Gastroesophageal sphincter (tissue), 4 donors: Measurements from ENCODE around the gene AKR1A1. TPM values are rescaled to one million over a fixed set of nuclear protein-coding genes. Genes with fewer than 3 reads are reported as not detected.

Source experiments
- ATAC-seq: fragments of 150-250 bp; one replicate; pipeline ENCODE4 v1.9.1; 2016; ENCODE audit warnings: mild to moderate bottlenecking, moderate library complexity
- H3K27ac ChIP-seq, 4 donors: fragments of 200-600 bp; sonication (generic) in 3 of 4; 1 replicate in 3 of 4; 2 replicates in 1 of 4; pipeline ENCODE4 v1.5.1; 2016 to 2019
- H3K27me3 ChIP-seq: fragments of 200-600 bp; sonication (generic); one replicate; pipeline ENCODE4 v1.5.1; 2019
- H3K36me3 ChIP-seq, 2 donors: fragments of 200-600 bp; sonication (generic); one replicate each; pipeline ENCODE4 v1.5.1; 2019; ENCODE audit warnings: control low read depth in 1 of 2
- H3K4me1 ChIP-seq, 3 donors: fragments of 200-600 bp; sonication (generic); 1 replicate in 2 of 3; 2 replicates in 1 of 3; pipeline ENCODE4 v1.5.1; 2016 to 2019; ENCODE audit warnings: control low read depth in 2 of 3
- H3K4me3 ChIP-seq, 2 donors: fragments of 200-600 bp; sonication (generic); one replicate each; pipeline ENCODE4 v1.5.1; 2019; ENCODE audit warnings: mild to moderate bottlenecking in 1 of 2, moderate library complexity in 1 of 2
- H3K9me3 ChIP-seq, 3 donors: fragments of 200-600 bp; sonication (generic); one replicate each; pipeline ENCODE4 v1.5.1; 2017 to 2019; ENCODE audit warnings: control low read depth in 2 of 3
- CTCF ChIP-seq, 4 experiments: fragments of 200-600 bp in 2 of 4; fragments of 450-650 bp in 2 of 4; sonication (generic) in 1 of 4; IDR thresholded peaks; one replicate each; pipeline ENCODE4 v1.5.1; 2017 to 2019; ENCODE audit warnings: antibody characterized with exemption in 4 of 4, mild to moderate bottlenecking in 2 of 4, moderate library complexity in 2 of 4
- EP300 ChIP-seq: sonication (generic); formaldehyde crosslinking; IDR thresholded peaks from one replicate; pipeline ENCODE4 v1.6.1; 2017; ENCODE audit warnings: antibody characterized with exemption, mild to moderate bottlenecking
- POLR2A ChIP-seq, 2 donors: fragments of 450-650 bp; IDR thresholded peaks; one replicate each; pipeline ENCODE4 v1.6.1; 2017; ENCODE audit warnings: antibody characterized with exemption in 2 of 2, mild to moderate bottlenecking in 2 of 2, moderate library complexity in 1 of 2
- POLR2AphosphoS5 ChIP-seq: sonication (generic); formaldehyde crosslinking; IDR thresholded peaks from one replicate; pipeline ENCODE4 v1.6.1; 2017; ENCODE audit warnings: antibody characterized with exemption
- WGBS, 2 donors: methylation state at CpG; one replicate each; pipeline ENCODE4 v1.1.5; 2018; ENCODE audit warnings: low coverage in 1 of 2; 5-methylcytosine and 5-hydroxymethylcytosine counted together
- total RNA-seq, 4 donors: library from RNA; depleted of rRNA; stranded (reverse); fragments of >200 nt; gene quantifications; one replicate each; pipeline ENCODE4 v1.1.0, GENCODE V29; 2016

The AKR1A1 gene
- total RNA-seq, 4 donors from 2014 or later, result 43.0 to 56.9 (median 46.5) TPM

DNA sequence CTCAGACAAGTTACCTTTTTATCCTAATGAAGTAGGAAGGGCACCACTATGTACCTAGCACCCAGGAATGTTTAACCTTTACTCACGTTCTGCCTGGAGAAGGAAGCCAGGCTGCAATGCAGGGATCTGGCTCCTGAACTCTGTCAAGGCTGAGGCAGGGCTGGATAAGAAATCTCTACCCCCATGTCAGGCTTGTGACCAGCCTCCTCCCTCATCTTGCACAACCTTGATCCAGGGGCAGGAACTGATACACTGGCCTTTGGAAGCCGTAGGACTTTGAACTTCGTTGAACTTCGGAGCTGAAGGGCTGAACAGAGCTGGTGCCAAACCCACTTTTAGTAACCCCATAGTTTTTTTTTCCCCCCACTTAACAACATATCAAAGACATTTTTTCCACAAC is 8.0 kb upstream of the AKR1A1 start:
- H3K4me3 ChIP-seq, result no peak overlapping the region
- TF ChIP-seq POLR2AphosphoS5 (no peak), EP300 (no peak), CTCF (IDR thresholded peaks at IDR 0.05) (no peak), POLR2A (IDR thresholded peaks at IDR 0.05) (no peak)
- peaks cover 7% of the 10 kb centered on the region for H3K27me3 ChIP-seq
- WGBS, 2 donors, result 63 to 68% methylated on average over 2 to 4 of the region's 4 CpGs
- no peaks in the 10 kb centered on the region for H3K9me3 ChIP-seq
- H3K36me3 ChIP-seq, result no peaks in the 10 kb centered on the region
- no peak for ATAC-seq
- H3K4me1 ChIP-seq, result no peaks in the 10 kb centered on the region
- H3K27ac ChIP-seq, result no peak overlapping the region

DNA sequence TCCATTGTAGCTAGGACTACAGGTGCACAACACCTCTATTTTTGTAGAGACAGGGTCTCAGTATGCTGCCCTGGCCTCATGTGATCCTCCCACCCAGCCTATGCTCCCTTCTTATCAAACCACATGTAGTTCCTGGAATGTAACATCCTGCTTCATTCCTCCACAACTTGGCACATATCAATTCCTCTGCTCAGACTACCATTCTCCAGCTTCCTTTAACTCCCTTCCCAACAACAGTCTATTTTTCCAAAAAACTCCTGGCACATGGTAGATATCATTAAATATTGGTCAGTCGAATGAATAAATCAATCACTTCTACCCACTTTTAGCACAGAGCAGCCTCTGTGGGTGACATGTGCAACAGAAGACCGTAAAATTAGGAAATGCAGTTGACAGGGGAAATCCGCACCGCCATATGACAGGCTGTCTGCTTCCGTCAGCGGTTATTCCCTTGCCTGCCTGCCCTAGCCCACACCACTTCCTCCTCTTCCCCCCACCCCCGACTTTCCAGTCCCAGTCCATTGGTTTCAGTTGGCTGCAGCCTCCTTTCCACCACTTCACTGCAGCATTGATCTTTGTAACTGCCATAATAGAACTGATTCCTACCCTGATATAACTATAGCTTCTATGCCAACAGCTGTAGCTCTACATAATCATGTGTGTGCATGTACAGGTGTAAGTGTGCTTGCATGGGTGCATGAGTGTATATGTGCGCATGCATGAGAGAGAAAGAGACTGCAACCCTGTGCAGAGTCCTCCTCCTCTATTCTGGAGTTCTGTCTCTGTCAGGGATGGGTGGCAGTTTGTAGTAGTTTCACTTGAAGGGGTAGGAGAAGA is 6.8 kb upstream of the AKR1A1 start:
- no peak for TF ChIP-seq EP300
- no peak for TF ChIP-seq POLR2AphosphoS5
- TF ChIP-seq POLR2A (IDR thresholded peaks at IDR 0.05), result no peak
- no peak for TF ChIP-seq CTCF (IDR thresholded peaks at IDR 0.05)
- H3K36me3 ChIP-seq, result no peaks in the 10 kb centered on the region
- no peak overlapping the region for H3K27ac ChIP-seq
- peaks cover 7% of the 10 kb centered on the region for H3K27me3 ChIP-seq
- H3K4me3 ChIP-seq, result no peak overlapping the region
- ATAC-seq, result peak; percentile 79
- no peaks in the 10 kb centered on the region for H3K4me1 ChIP-seq
- no peaks in the 10 kb centered on the region for H3K9me3 ChIP-seq
- 45 to 48% methylated on average over 3 to 8 of the region's 8 CpGs for WGBS, 2 donors

DNA sequence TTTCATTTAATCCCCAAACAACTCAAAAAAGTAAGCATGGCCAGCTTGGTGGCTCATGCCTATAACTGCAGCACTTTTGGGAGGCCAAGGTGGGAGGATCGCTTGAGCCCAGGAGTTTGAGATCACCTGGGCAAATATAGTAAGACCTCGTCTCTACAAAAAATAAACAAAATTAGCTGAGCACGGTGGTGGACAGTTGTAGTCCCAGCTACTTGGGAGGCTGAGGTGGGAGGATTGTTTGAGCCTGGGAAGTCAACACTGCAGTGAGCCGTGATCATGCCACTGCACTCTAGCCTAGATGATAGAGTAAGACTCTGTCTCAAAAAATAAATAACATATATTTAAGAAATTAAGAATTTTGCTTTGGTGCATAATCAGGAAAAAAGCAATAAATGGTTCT is 6.1 kb upstream of the AKR1A1 start:
- ATAC-seq, result no peak
- no peak overlapping the region for H3K27ac ChIP-seq
- H3K4me3 ChIP-seq, result no peak overlapping the region
- no peaks in the 10 kb centered on the region for H3K9me3 ChIP-seq
- 67 to 80% methylated on average over 3 to 4 of the region's 4 CpGs for WGBS, 2 donors
- TF ChIP-seq EP300 (no peak), POLR2A (IDR thresholded peaks at IDR 0.05) (no peak), CTCF (IDR thresholded peaks at IDR 0.05) (no peak), POLR2AphosphoS5 (no peak)
- no peaks in the 10 kb centered on the region for H3K4me1 ChIP-seq
- H3K36me3 ChIP-seq, result no peaks in the 10 kb centered on the region
- H3K27me3 ChIP-seq, result peaks cover 7% of the 10 kb centered on the region

- Histone ChIP-seq H3K4me3 (no peak overlapping the region), H3K27ac (no peak overlapping the region), H3K36me3 (no peaks in the 10 kb centered on the region), H3K27me3 (peaks cover 7% of the 10 kb centered on the region), H3K9me3 (no peaks in the 10 kb centered on the region), H3K4me1 (peaks cover 0 to 3% (median 0%) of the 10 kb centered on the region in 3 donors)
- TF ChIP-seq CTCF (IDR thresholded peaks at IDR 0.05), result no peak
- TF ChIP-seq EP300, result no peak
- TF ChIP-seq POLR2AphosphoS5, result no peak
- no peak for TF ChIP-seq POLR2A (IDR thresholded peaks at IDR 0.05)
- 31 to 52% methylated on average over 3 to 5 of the region's 6 CpGs for WGBS, 2 donors
- no peak for ATAC-seq
These were observed 5.6 kb upstream of the AKR1A1 start for GRCh38 chr1:45545019-45545493.
